Tibial artery (tissue), 4 donors: Measurements from ENCODE around the gene PPARG.
"Not testable (repeated sequence)": the region's sequence is repeated elsewhere in the genome, so short reads cannot be mapped to it uniquely, and the experiment has no call there.

Experiments used
- DNase-seq, 2 donors: peaks; one replicate each; pipeline ENCODE4 v3.0.0-alpha.2; 2019
- H3K27ac ChIP-seq, 2 donors: fragments of 200-600 bp; sonication (generic) in 1 of 2; 1 replicate in 1 of 2; 2 replicates in 1 of 2; pipeline ENCODE4 v1.5.1; 2018 to 2019; ENCODE audit warnings: mild to moderate bottlenecking in 1 of 2
- H3K27me3 ChIP-seq, 2 donors: fragments of 200-600 bp; sonication (generic) in 1 of 2; one replicate each; pipeline versions ENCODE4 v1.5.1 to v1.6.0; 2016 to 2019
- H3K36me3 ChIP-seq, 3 donors: fragments of 200-600 bp; sonication (generic) in 2 of 3; one replicate each; pipeline ENCODE4 v1.5.1; 2016 to 2019; ENCODE audit warnings: mild to moderate bottlenecking in 2 of 3
- H3K4me1 ChIP-seq, 4 donors: fragments of 200-600 bp; sonication (generic) in 2 of 4; 1 replicate in 3 of 4; 2 replicates in 1 of 4; pipeline ENCODE4 v1.5.1; 2016 to 2019
- H3K4me3 ChIP-seq, 2 donors: fragments of 200-600 bp; sonication (generic) in 1 of 2; 1 replicate in 1 of 2; 2 replicates in 1 of 2; pipeline ENCODE4 v1.5.1; 2018 to 2019; ENCODE audit warnings: mild to moderate bottlenecking in 2 of 2
- H3K9me3 ChIP-seq, 3 donors: fragments of 200-600 bp; sonication (generic) in 1 of 3; one replicate each; pipeline ENCODE4 v1.5.1; 2016 to 2019
- CTCF ChIP-seq, 2 experiments: fragments of 200-600 bp in 1 of 2; fragments of 450-650 bp in 1 of 2; IDR thresholded peaks; one replicate each; pipeline ENCODE4 v1.5.1; 2017 to 2019; ENCODE audit warnings: antibody characterized with exemption in 2 of 2, mild to moderate bottlenecking in 1 of 2, moderate library complexity in 1 of 2
- intact Hi-C: fragments of 100-400 bp; cut with DNase I; formaldehyde crosslinking; loops from one replicate; pipeline ENCODE4 v1.15.0; 2023; ENCODE audit warnings: low total_unique reads

Gene PPARG

GRCh38 chr3:12383218-12383617 is 94.3 kb downstream of the PPARG start:
- H3K27ac ChIP-seq, result no peak overlapping the region
- H3K4me3 ChIP-seq, result no peak overlapping the region
- TF ChIP-seq CTCF (IDR thresholded peaks at IDR 0.05), result no peak
- H3K4me1 ChIP-seq, result no peaks in the 10 kb centered on the region
- H3K9me3 ChIP-seq, result no peaks in the 10 kb centered on the region
- H3K36me3 ChIP-seq, result no peaks in the 10 kb centered on the region
- no peaks in the 10 kb centered on the region for H3K27me3 ChIP-seq
- no peak for DNase-seq
- intact Hi-C loops, result no loop called here

- DNase-seq, result no peak
- Histone ChIP-seq H3K9me3 (no peaks in the 10 kb centered on the region), H3K27me3 (no peaks in the 10 kb centered on the region), H3K4me1 (no peaks in the 10 kb centered on the region), H3K36me3 (no peaks in the 10 kb centered on the region), H3K27ac (no peak overlapping the region), H3K4me3 (no peak overlapping the region)
- intact Hi-C loops, result no loop called here
- TF ChIP-seq CTCF (IDR thresholded peaks at IDR 0.05), result no peak
These were observed 95.8 kb downstream of the PPARG start for GRCh38 chr3:12384451-12385233.

GRCh38 chr3:12386514-12387291 is 97.8 kb downstream of the PPARG start:
- H3K9me3 ChIP-seq, H3K36me3 ChIP-seq, intact Hi-C loops, H3K27ac ChIP-seq, H3K27me3 ChIP-seq, DNase-seq, H3K4me1 ChIP-seq, H3K4me3 ChIP-seq: not testable (repeated sequence)

GRCh38 chr3:12388185-12388584 is 99.3 kb downstream of the PPARG start:
- H3K27ac ChIP-seq, result no peak overlapping the region
- H3K4me3 ChIP-seq, result no peak overlapping the region
- H3K27me3 ChIP-seq, result no peaks in the 10 kb centered on the region
- no peaks in the 10 kb centered on the region for H3K9me3 ChIP-seq
- no peaks in the 10 kb centered on the region for H3K36me3 ChIP-seq
- no peak for DNase-seq
- no peaks in the 10 kb centered on the region for H3K4me1 ChIP-seq
- no peak for TF ChIP-seq CTCF (IDR thresholded peaks at IDR 0.05)
- intact Hi-C loops, result no loop called here

- Histone ChIP-seq H3K4me1 (no peaks in the 10 kb centered on the region), H3K9me3 (no peaks in the 10 kb centered on the region), H3K36me3 (no peaks in the 10 kb centered on the region), H3K27ac (no peak overlapping the region), H3K4me3 (no peak overlapping the region), H3K27me3 (no peaks in the 10 kb centered on the region)
- no peak for TF ChIP-seq CTCF (IDR thresholded peaks at IDR 0.05)
- intact Hi-C loops, result no loop called here
- no peak for DNase-seq
These were observed 103.4 kb downstream of the PPARG start for GRCh38 chr3:12392101-12392878.
